Mucosa of stomach (tissue), 1 donor: ENCODE measurements around the gene CCDC97.

ENCODE experiments used
- H3K27me3 ChIP-seq: one replicate; pipeline ENCODE4 v1.7.0; 2013; ENCODE audit warnings: mild to moderate bottlenecking, low read length; ENCODE audit not compliant: control insufficient read depth, insufficient read depth
- H3K36me3 ChIP-seq: one replicate; pipeline ENCODE4 v1.7.0; 2013; ENCODE audit warnings: low read length; ENCODE audit not compliant: control insufficient read depth, insufficient read depth
- H3K4me1 ChIP-seq: one replicate; pipeline ENCODE4 v1.7.0; 2013; ENCODE audit warnings: mild to moderate bottlenecking, low read length; ENCODE audit not compliant: control insufficient read depth, insufficient read depth
- H3K4me3 ChIP-seq: one replicate; pipeline ENCODE4 v1.7.0; 2013; ENCODE audit warnings: low read length
- H3K9ac ChIP-seq: one replicate; pipeline ENCODE4 v1.7.0; 2013; ENCODE audit warnings: mild to moderate bottlenecking, low read length, moderate library complexity
- H3K9me3 ChIP-seq: one replicate; pipeline ENCODE4 v1.7.0; 2013; ENCODE audit warnings: mild to moderate bottlenecking, low read length, moderate library complexity; ENCODE audit not compliant: control insufficient read depth
- donor health status: Pancreatic carcinoma.

The CCDC97 gene

GRCh38 chr19:41353466-41354342 lies 43.7 kb downstream of the CCDC97 start, which contains the start of gene TGFB1:
TSS of gene TGFB1 (minus strand) at chr19:41353922. CDS start at chr19:41353044, 878 bp downstream.
- Histone ChIP-seq H3K36me3 (no peaks in the 10 kb centered on the region), H3K27me3 (peaks cover 49% of the 10 kb centered on the region), H3K4me3 (peak within 1 kb of the TSS; percentile 46), H3K9ac (peak within 1 kb of the TSS; percentile 55), H3K9me3 (no peaks in the 10 kb centered on the region), H3K4me1 (peaks cover 29% of the 10 kb centered on the region)

DNA sequence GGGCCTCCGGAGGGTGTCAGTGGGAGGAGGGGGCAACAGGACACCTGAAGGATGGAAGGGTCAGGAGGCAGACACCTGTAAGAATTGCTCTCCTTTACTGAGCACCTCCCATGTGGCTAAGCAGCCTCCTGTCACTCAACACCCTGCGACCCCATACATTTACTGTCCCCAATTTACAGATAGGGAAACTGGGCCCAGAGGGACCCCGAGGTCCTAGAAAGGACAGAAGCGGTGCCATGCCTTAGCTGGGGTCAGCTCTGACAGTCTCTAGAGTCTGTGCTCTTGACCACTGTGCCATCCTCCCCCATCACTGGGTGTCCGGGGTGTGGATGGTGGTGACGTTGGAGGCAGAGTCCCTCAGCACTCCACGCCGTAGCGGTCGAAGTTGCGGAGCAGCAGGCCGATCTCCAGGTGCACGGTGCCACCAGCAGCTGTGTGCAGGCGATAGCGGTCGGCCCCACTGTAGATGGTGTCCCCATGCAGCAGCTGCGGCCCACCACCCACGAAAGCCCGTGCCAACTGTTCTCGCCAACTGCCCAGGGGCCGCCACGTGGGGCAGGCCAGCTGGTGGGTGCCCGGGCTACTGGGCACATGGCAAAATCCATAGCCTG lies 44.5 kb downstream of the CCDC97 start:
- H3K4me1 ChIP-seq = peaks cover 29% of the 10 kb centered on the region
- H3K27me3 ChIP-seq = peaks cover 44% of the 10 kb centered on the region
- peak overlapping the region; percentile 43 for H3K9ac ChIP-seq
- H3K9me3 ChIP-seq = no peaks in the 10 kb centered on the region
- no peaks in the 10 kb centered on the region for H3K36me3 ChIP-seq
- H3K4me3 ChIP-seq = no peak overlapping the region

DNA sequence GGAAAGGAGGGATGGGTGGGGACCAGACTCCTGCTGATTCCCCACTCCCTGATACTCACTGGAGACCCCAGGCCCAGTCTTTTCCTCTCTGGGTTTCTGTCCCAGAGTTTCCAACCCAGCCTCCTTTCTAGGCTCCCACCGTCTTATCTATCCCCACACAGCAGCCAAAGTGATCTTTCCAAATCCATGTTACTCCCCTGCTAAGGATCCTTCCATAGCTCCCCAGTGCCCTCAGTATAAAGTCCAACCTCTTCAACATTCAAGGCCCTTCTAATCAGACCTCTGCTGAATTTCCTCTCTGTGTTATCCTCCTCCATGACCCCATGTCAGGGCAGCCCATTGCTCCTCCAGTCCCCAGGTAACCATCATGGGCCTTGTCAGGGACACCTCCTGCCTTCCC lies 45.1 kb downstream of the CCDC97 start:
- Histone ChIP-seq H3K27me3 (peaks cover 44% of the 10 kb centered on the region), H3K4me3 (no peak overlapping the region), H3K9ac (no peak overlapping the region), H3K9me3 (no peaks in the 10 kb centered on the region), H3K4me1 (peaks cover 29% of the 10 kb centered on the region), H3K36me3 (no peaks in the 10 kb centered on the region)

DNA sequence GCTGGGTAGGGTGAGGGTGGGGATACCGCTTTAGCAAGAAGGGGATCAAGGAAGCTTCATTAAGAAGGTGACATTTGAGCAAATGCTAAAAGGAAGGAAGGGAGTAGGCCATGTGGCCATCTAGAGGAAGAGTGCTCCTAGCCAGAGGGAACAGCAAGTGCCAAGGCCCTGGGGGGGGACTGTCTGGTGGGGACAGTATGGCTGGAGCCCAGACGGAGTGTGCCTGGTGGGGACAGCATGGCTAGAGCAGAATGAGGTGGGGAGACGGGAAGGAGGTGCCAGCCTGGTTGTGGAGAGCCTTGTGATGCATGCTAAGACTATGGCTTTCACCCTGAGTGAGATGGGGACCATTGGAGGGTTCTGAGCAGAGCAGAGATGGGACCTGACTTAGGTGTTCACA lies 45.8 kb downstream of the CCDC97 start:
- Histone ChIP-seq H3K9ac (no peak overlapping the region), H3K9me3 (no peaks in the 10 kb centered on the region), H3K36me3 (no peaks in the 10 kb centered on the region), H3K4me3 (no peak overlapping the region), H3K27me3 (peaks cover 37% of the 10 kb centered on the region), H3K4me1 (peaks cover 24% of the 10 kb centered on the region)

- Histone ChIP-seq H3K9ac (no peak overlapping the region), H3K27me3 (peaks cover 24% of the 10 kb centered on the region), H3K4me1 (peaks cover 15% of the 10 kb centered on the region), H3K4me3 (no peak overlapping the region), H3K9me3 (no peaks in the 10 kb centered on the region), H3K36me3 (no peaks in the 10 kb centered on the region)
Observed at GRCh38 chr19:41356984-41357739, 47.2 kb downstream of the CCDC97 start.

DNA sequence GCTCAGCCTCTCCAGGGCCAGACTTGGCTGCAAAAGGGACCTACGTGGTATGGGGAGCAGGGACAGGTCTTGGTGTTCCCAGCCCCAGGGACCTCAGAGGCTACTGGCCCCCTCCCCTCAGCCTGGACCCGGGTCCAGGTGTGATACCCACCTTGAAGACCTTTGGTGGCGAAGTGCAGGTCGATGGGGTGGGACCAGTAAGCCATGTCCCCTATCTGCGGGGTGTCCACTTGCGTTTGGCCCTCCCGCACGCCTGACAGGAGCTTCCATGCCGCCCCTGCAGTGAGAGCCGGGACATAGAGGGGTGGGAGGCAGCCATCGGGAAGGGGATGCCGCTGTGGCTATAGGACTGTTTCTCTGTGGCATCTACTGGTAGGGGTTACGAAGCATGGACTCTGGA lies 47.8 kb downstream of the CCDC97 start:
- no peak overlapping the region for H3K4me3 ChIP-seq
- H3K4me1 ChIP-seq = peaks cover 15% of the 10 kb centered on the region
- no peaks in the 10 kb centered on the region for H3K9me3 ChIP-seq
- H3K36me3 ChIP-seq = no peaks in the 10 kb centered on the region
- H3K27me3 ChIP-seq = peaks cover 18% of the 10 kb centered on the region
- no peak overlapping the region for H3K9ac ChIP-seq

- no peak overlapping the region for H3K4me3 ChIP-seq
- H3K27me3 ChIP-seq = no peaks in the 10 kb centered on the region
- no peaks in the 10 kb centered on the region for H3K36me3 ChIP-seq
- no peak overlapping the region for H3K9ac ChIP-seq
- no peaks in the 10 kb centered on the region for H3K9me3 ChIP-seq
- peaks cover 20% of the 10 kb centered on the region for H3K4me1 ChIP-seq
Observed at GRCh38 chr19:41359741-41360140, 49.8 kb downstream of the CCDC97 start.

GRCh38 chr19:41362143-41362847 lies 52.3 kb downstream of the CCDC97 start:
- H3K36me3 ChIP-seq = no peaks in the 10 kb centered on the region
- no peaks in the 10 kb centered on the region for H3K27me3 ChIP-seq
- H3K4me1 ChIP-seq = peaks cover 21% of the 10 kb centered on the region
- H3K9ac ChIP-seq = peak overlapping the region; percentile 78
- H3K9me3 ChIP-seq = no peaks in the 10 kb centered on the region
- H3K4me3 ChIP-seq = no peak overlapping the region

- Histone ChIP-seq H3K4me1 (peaks cover 28% of the 10 kb centered on the region), H3K9ac (peak overlapping the region; percentile 78), H3K36me3 (no peaks in the 10 kb centered on the region), H3K4me3 (peak overlapping the region; percentile 94), H3K27me3 (no peaks in the 10 kb centered on the region), H3K9me3 (no peaks in the 10 kb centered on the region)
Observed at GRCh38 chr19:41363371-41363752, 53.4 kb downstream of the CCDC97 start.

DNA sequence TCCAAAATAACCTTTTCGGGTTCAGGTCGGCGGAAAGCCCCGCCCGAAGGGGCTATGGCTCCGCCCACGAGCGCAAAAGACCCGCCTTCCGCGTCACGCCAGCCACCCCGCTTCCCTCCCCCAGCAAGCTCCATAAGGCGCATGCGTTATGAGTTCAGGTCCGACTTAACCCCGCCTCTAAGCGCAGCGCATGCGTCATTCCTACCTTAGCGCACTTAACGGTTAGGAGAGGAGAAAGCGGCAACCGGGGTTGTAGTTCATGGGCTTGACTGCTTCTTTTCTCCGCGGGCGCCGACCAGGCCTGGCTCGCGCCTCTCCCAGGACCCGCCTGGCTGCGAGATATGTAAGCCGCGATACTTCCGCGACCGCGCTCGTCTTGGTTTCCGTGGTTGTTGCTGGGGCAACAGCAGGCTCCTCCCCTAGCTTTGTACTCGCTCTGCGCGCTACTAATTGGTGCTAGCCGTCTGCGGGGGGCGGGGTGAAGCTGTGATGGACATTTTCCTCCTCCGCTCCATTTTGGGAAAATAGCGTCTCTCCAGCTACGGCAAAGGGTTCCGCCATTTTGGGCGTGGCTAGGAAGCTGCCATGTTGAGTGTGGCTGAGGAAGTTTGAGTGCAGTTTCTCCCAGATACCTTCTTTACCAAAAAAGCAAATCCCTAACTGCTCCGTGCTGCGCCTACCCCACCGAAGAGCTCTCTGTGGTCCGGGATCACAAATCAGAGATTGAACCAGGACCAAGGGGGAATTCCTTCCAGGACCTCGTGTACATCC lies 54.0 kb downstream of the CCDC97 start, which contains the start of gene B9D2:
B9D2 (minus strand) TSS at position 397 of the 771 bp plus-strand sequence. CDS start 630 bp downstream, outside the sequence.
- peak within 1 kb of the TSS; percentile 78 for H3K9ac ChIP-seq
- peak within 1 kb of the TSS; percentile 94 for H3K4me3 ChIP-seq
- H3K9me3 ChIP-seq = no peaks in the 10 kb centered on the region
- peaks cover 28% of the 10 kb centered on the region for H3K4me1 ChIP-seq
- H3K27me3 ChIP-seq = no peaks in the 10 kb centered on the region
- no peaks in the 10 kb centered on the region for H3K36me3 ChIP-seq
